COLO668 (cell line): ENCODE measurements around the gene C1R.
"Not testable (repeated sequence)": the region's sequence is repeated elsewhere in the genome, so short reads cannot be mapped to it uniquely, and the experiment has no call there.

Experiments used
- DNase-seq: peaks from one replicate; lab custom pipeline; 2025; ENCODE audit not compliant: unreplicated experiment; lab: John Stamatoyannopoulos, UW

C1R gene

GRCh38 chr12:7038591-7038990 is 53.7 kb downstream of the C1R start:
- DNase-seq = no peak

DNA sequence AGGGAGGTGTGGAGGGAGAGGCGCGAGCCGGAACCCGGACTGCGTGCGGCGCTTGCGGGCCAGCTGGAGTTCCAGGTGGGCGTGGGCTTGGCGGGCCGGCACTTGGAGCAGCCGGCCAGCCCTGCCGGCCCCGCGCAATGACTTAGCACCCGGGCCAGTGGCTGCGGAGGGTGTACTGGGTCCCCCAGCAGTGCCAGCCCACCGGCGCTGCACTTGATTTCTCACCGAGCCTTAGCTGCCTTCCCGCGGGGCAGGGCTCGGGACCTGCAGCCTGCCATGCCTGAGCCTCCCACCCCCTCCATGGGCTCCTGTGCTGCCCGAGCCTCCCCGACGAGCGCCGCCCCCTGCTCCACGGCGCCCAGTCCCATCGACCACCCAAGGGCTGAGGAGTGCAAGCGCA is 54.8 kb downstream of the C1R start:
- not testable (repeated sequence) for DNase-seq

GRCh38 chr12:7035463-7035862 is 56.8 kb downstream of the C1R start:
- no peak for DNase-seq

DNA sequence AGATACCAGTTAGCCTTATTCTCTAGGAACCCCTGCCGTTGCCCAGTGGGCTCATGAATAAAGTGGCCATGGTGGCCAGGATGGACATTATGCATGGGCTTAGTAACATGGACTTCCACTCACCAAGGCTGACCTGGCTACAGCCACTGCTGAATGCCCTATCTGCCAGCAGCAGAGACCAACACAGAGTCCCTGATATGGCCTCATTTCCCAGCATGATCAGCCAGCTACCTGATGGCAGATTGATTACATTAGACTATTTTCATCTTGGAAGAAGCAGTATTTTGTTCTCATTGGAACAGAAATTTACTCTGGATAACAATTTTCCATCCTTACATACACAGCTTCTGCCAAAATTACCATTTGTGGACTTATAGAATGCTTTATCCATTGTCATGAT is 57.8 kb downstream of the C1R start:
- no peak for DNase-seq

GRCh38 chr12:7032990-7033389 is 59.3 kb downstream of the C1R start:
- no peak for DNase-seq

DNA sequence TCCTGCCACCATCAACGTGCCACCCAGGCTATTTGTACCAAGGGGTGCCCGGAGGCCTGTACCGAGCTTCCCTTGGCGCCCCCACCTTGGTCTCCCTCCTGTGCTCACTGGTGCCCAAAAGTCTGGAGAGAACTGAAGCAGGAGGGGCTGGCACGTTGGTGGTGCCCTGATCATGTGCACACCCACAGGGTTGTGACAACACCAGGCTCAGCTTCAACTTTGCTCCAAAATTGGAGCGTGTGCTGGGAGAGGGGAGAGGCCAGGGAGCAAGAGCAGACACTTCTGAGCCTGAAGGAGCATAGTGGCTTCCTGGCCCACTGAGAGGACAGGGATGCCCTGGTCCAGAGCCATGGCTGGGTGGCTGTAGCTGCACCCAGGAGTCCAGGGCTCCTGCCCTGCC is 60.9 kb downstream of the C1R start:
- no peak for DNase-seq
